Choroid plexus epithelial cell (primary cell): ENCODE results near the gene SLC6A19.

Source experiments
- DNase-seq: peaks from one replicate; pipeline ENCODE4 v3.0.0-alpha.2; 2010; ENCODE audit warnings: low read depth
- H3K4me3 ChIP-seq: 2 replicates; pipeline ENCODE4 v1.5.1; 2011; ENCODE audit warnings: low read depth, mild to moderate bottlenecking, control low read depth, low read length, moderate library complexity
- CTCF ChIP-seq: conservative IDR thresholded peaks from 2 replicates; pipeline ENCODE4 v1.5.1; 2011; ENCODE audit warnings: low read depth, mild to moderate bottlenecking, control low read depth, inconsistent platforms, low read length, moderate library complexity

The SLC6A19 gene

GRCh38 chr5:1245905-1246576 lies 44.6 kb downstream of the SLC6A19 start:
- no peak for TF ChIP-seq CTCF
- DNase-seq = no peak
- H3K4me3 ChIP-seq = no peak overlapping the region

- peak; percentile 15 for DNase-seq
- no peak for TF ChIP-seq CTCF
- no peak overlapping the region for H3K4me3 ChIP-seq
Measured at GRCh38 chr5:1246711-1247431, 45.5 kb downstream of the SLC6A19 start.

- no peak for DNase-seq
- H3K4me3 ChIP-seq = no peak overlapping the region
- TF ChIP-seq CTCF = no peak
Measured at GRCh38 chr5:1247811-1248210, 46.4 kb downstream of the SLC6A19 start.

GRCh38 chr5:1249366-1250280 lies 48.2 kb downstream of the SLC6A19 start:
- TF ChIP-seq CTCF = no peak
- no peak overlapping the region for H3K4me3 ChIP-seq
- DNase-seq = no peak

GRCh38 chr5:1251678-1252580 lies 50.5 kb downstream of the SLC6A19 start:
- no peak overlapping the region for H3K4me3 ChIP-seq
- no peak for TF ChIP-seq CTCF
- DNase-seq = no peak

- no peak for DNase-seq
- H3K4me3 ChIP-seq = no peak overlapping the region
- TF ChIP-seq CTCF = no peak
Measured at GRCh38 chr5:1252681-1253080, 51.3 kb downstream of the SLC6A19 start.
